Fibroblast of pulmonary artery (primary cell): ENCODE measurements around the gene CACNG4.

ENCODE experiments used
- DNase-seq: peaks from one replicate; pipeline ENCODE4 v3.0.0-alpha.2; 2010; ENCODE audit warnings: low read depth
- H3K4me3 ChIP-seq: replicated peaks from 2 replicates; pipeline ENCODE4 v1.5.1; 2011; ENCODE audit warnings: low read depth, mild to moderate bottlenecking, control low read depth, low read length, moderate library complexity
- TF ChIP-seq, protein P1 (sequence below): IDR thresholded peaks from 2 replicates; pipeline ENCODE4 v1.5.1; 2011; ENCODE audit warnings: mild to moderate bottlenecking, control low read depth, low read length, inconsistent platforms; ENCODE audit errors: missing control alignments

CACNG4 gene

GRCh38 chr17:67082107-67082506 lies 117.6 kb downstream of the CACNG4 start:
- H3K4me3 ChIP-seq, result no peak overlapping the region
- TF ChIP-seq, protein P1, sequence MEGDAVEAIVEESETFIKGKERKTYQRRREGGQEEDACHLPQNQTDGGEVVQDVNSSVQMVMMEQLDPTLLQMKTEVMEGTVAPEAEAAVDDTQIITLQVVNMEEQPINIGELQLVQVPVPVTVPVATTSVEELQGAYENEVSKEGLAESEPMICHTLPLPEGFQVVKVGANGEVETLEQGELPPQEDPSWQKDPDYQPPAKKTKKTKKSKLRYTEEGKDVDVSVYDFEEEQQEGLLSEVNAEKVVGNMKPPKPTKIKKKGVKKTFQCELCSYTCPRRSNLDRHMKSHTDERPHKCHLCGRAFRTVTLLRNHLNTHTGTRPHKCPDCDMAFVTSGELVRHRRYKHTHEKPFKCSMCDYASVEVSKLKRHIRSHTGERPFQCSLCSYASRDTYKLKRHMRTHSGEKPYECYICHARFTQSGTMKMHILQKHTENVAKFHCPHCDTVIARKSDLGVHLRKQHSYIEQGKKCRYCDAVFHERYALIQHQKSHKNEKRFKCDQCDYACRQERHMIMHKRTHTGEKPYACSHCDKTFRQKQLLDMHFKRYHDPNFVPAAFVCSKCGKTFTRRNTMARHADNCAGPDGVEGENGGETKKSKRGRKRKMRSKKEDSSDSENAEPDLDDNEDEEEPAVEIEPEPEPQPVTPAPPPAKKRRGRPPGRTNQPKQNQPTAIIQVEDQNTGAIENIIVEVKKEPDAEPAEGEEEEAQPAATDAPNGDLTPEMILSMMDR, result no peak
- no peak for DNase-seq
